ENCODE measurements around the gene GPR75. TPM values are rescaled to one million over a fixed set of nuclear protein-coding genes. Genes with fewer than 3 reads are reported as not detected.

Gene GPR75
- total RNA-seq, 1 donor from 2014 or later: 5.1 TPM

DNA sequence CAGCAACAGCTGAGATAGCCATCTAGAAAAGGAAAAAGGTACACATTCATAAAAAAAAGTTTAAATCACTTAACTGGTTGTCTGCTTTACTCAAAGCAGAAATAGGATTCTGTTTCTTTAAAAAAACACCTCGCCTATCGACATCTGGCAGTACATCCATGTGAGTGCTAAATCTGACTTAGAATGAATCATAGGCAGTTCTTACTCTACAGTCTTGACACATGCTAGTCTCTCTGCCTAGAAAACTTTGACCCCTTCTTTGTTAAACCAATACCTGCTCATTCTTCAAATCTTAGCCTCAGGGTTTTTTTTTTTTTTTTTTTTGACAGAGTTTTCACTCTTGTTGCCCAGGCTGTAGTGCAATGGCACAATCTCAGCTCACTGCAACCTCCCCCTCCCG is 37.1 kb upstream of the GPR75 start:
- Mint-ChIP-seq H3K36me3 (ENCODE audit: low read depth, unreplicated experiment) (peaks cover 40% of the 10 kb centered on the region), H3K4me1 (ENCODE audit: unreplicated experiment) (peaks cover 3% of the 10 kb centered on the region)

DNA sequence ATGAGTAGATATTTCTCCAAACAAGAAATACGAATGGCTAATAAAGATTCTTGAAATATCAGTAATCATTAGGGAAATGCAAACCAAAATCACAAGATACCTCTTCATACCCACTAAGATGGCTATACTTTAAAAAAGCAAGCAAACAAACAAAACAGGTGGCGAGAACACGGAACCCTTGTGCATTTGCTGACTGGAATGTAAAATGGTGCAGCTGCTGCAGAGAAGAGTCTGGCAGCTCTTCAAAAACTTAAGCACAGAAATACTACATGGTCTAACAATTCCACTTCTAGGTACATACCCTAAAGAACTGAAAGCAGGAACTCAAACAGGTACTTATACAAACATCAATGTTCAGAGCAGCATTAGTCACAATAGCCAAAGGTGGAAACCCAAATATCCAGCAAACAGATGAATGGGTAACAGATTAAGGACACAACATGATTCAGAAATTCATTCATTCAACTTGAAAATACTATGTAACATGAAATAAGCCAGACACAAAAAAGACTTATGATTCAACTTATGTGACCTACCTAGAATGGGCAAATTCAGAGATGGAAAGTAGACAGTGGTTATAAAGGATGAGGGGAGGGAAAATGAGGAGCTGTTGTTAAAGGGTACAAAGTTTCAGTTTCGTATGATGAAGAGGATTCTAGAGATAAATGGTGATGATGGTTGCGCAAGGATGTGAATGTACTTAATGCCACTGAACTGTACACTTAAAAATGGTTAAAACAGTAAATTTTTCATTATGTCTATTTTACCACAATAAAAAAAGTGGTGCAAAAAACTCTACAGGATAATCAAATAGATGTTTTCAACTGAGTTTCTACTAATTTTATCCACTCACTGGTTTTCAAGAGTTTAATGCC is 26.9 kb upstream of the GPR75 start:
- no peak for TF ChIP-seq CTCF (IDR thresholded peaks at IDR 0.05; ENCODE audit: unreplicated experiment)
- H3K36me3 Mint-ChIP-seq (ENCODE audit: low read depth, unreplicated experiment): peaks cover 59% of the 10 kb centered on the region
- H3K9me3 Mint-ChIP-seq (ENCODE audit: unreplicated experiment): no peaks in the 10 kb centered on the region
- no peak for DNase-seq (ENCODE audit: low spot score)
- no peak overlapping the region for H3K4me3 Mint-ChIP-seq (ENCODE audit: unreplicated experiment)
- no peak overlapping the region for H3K27ac Mint-ChIP-seq (ENCODE audit: unreplicated experiment)
- H3K4me1 Mint-ChIP-seq (ENCODE audit: unreplicated experiment): peaks cover under 1% of the 10 kb centered on the region
- peaks cover under 1% of the 10 kb centered on the region for H3K27me3 Mint-ChIP-seq (ENCODE audit: unreplicated experiment)

More for the DNA sequence above, 37.1 kb upstream of the GPR75 start:
- DNase-seq (ENCODE audit: low spot score): no peak
- H3K27ac Mint-ChIP-seq (ENCODE audit: unreplicated experiment): no peak overlapping the region
- no peak for TF ChIP-seq CTCF (IDR thresholded peaks at IDR 0.05; ENCODE audit: unreplicated experiment)
- no peak overlapping the region for H3K4me3 Mint-ChIP-seq (ENCODE audit: unreplicated experiment)
- H3K9me3 Mint-ChIP-seq (ENCODE audit: unreplicated experiment): no peaks in the 10 kb centered on the region
- no peaks in the 10 kb centered on the region for H3K27me3 Mint-ChIP-seq (ENCODE audit: unreplicated experiment)

- Mint-ChIP-seq H3K4me1 (ENCODE audit: unreplicated experiment) (no peaks in the 10 kb centered on the region), H3K36me3 (ENCODE audit: low read depth, unreplicated experiment) (peaks cover 65% of the 10 kb centered on the region), H3K27me3 (ENCODE audit: unreplicated experiment) (no peaks in the 10 kb centered on the region), H3K27ac (ENCODE audit: unreplicated experiment) (no peak overlapping the region), H3K9me3 (ENCODE audit: unreplicated experiment) (no peaks in the 10 kb centered on the region), H3K4me3 (ENCODE audit: unreplicated experiment) (peak overlapping the region; percentile 80)
- no peak for DNase-seq (ENCODE audit: low spot score)
- no peak for TF ChIP-seq CTCF (IDR thresholded peaks at IDR 0.05; ENCODE audit: unreplicated experiment)
Observed at GRCh38 chr2:53884883-53885282, 25.1 kb upstream of the GPR75 start.

DNA sequence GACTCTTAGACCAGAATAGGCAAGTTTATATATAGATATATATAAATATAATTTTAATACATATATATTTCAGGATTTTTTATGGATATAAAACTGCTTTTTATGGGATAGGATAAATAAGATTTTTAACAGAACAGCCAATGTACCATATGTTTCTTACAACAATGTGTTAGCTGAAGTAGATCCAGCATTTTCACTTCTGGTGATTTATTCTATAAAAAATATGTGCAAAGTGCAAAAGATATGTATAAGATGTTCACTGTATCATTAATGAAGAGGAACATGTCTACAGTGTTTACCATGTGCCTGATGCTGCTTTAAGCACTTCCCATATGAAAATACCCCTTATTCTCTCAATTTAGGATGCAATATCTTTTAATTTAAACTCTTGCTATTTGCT is 22.2 kb upstream of the GPR75 start:
- H3K4me3 Mint-ChIP-seq (ENCODE audit: unreplicated experiment): no peak overlapping the region
- no peak overlapping the region for H3K27ac Mint-ChIP-seq (ENCODE audit: unreplicated experiment)
- no peak for TF ChIP-seq CTCF (IDR thresholded peaks at IDR 0.05; ENCODE audit: unreplicated experiment)
- no peaks in the 10 kb centered on the region for H3K9me3 Mint-ChIP-seq (ENCODE audit: unreplicated experiment)
- H3K4me1 Mint-ChIP-seq (ENCODE audit: unreplicated experiment): no peaks in the 10 kb centered on the region
- DNase-seq (ENCODE audit: low spot score): no peak
- H3K36me3 Mint-ChIP-seq (ENCODE audit: low read depth, unreplicated experiment): peaks cover 52% of the 10 kb centered on the region
- H3K27me3 Mint-ChIP-seq (ENCODE audit: unreplicated experiment): no peaks in the 10 kb centered on the region

- Mint-ChIP-seq H3K27me3 (ENCODE audit: unreplicated experiment) (no peaks in the 10 kb centered on the region), H3K4me1 (ENCODE audit: unreplicated experiment) (no peaks in the 10 kb centered on the region), H3K4me3 (ENCODE audit: unreplicated experiment) (no peak overlapping the region), H3K36me3 (ENCODE audit: low read depth, unreplicated experiment) (peaks cover 46% of the 10 kb centered on the region), H3K27ac (ENCODE audit: unreplicated experiment) (no peak overlapping the region), H3K9me3 (ENCODE audit: unreplicated experiment) (no peaks in the 10 kb centered on the region)
- no peak for TF ChIP-seq CTCF (IDR thresholded peaks at IDR 0.05; ENCODE audit: unreplicated experiment)
- DNase-seq (ENCODE audit: low spot score): no peak
Observed at GRCh38 chr2:53881360-53881759, 21.6 kb upstream of the GPR75 start.
